Stomach (tissue), 9 donors: ENCODE measurements around the gene TESPA1. TPM values are rescaled to one million over a fixed set of nuclear protein-coding genes. Genes with fewer than 3 reads are reported as not detected.

Experiments used
- DNase-seq, 2 donors: peaks; one replicate each; pipeline versions ENCODE4 v3.0.0 to v3.0.0-alpha.2; 2013 to 2019
- H3K27ac ChIP-seq, 5 donors: fragments of 200-600 bp in 4 of 5; sonication (generic) in 4 of 5; one replicate each; pipeline ENCODE4 v1.5.1; 2013 to 2019; ENCODE audit warnings: mild to moderate bottlenecking in 1 of 5, moderate library complexity in 1 of 5
- H3K27me3 ChIP-seq, 3 donors: fragments of 200-600 bp; sonication (generic); one replicate each; pipeline ENCODE4 v1.5.1; 2017 to 2019; ENCODE audit warnings: mixed run types in 1 of 3
- H3K36me3 ChIP-seq, 4 donors: fragments of 200-600 bp; sonication (generic); 1 replicate in 3 of 4; 2 replicates in 1 of 4; pipeline ENCODE4 v1.5.1; 2016 to 2019
- H3K4me1 ChIP-seq, 4 donors: fragments of 200-600 bp; sonication (generic); one replicate each; pipeline ENCODE4 v1.5.1; 2016 to 2019
- H3K4me3 ChIP-seq, 4 donors: fragments of 200-600 bp; sonication (generic) in 3 of 4; one replicate each; pipeline ENCODE4 v1.5.1; 2016 to 2019; ENCODE audit warnings: mild to moderate bottlenecking in 1 of 4
- H3K9me3 ChIP-seq, 4 donors: fragments of 200-600 bp; sonication (generic); one replicate each; pipeline ENCODE4 v1.5.1; 2016 to 2019
- EP300 ChIP-seq: sonication (generic); formaldehyde crosslinking; IDR thresholded peaks from one replicate; pipeline ENCODE4 v1.6.1; 2017; ENCODE audit warnings: antibody characterized with exemption
- POLR2A ChIP-seq, 4 donors: fragments of 450-650 bp; IDR thresholded peaks; one replicate each; pipeline ENCODE4 v1.6.1; 2016; ENCODE audit warnings: antibody characterized with exemption in 4 of 4, control low read depth in 2 of 4, mild to moderate bottlenecking in 1 of 4, moderate library complexity in 1 of 4
- POLR2AphosphoS5 ChIP-seq, 3 donors: sonication (generic); formaldehyde crosslinking; IDR thresholded peaks; one replicate each; pipeline ENCODE4 v1.6.1; 2016; ENCODE audit warnings: antibody characterized with exemption in 3 of 3
- WGBS, 5 donors: extraction: QIAGEN DNeasy Blood & Tissue Kit in 3 of 5; methylation state at CpG; one replicate each; pipeline versions ENCODE4 v1.1.5 to v1.1.7; 2013 to 2018; 5-methylcytosine and 5-hydroxymethylcytosine counted together
- intact Hi-C: fragments of 100-400 bp; cut with DNase I; formaldehyde crosslinking; loops from one replicate; pipeline ENCODE4 v1.15.1; 2023; ENCODE audit warnings: low total_unique reads
- polyA plus RNA-seq, 3 donors: library from polyadenylated mRNA; stranded (reverse); fragments of 200-250 nt; gene quantifications; one replicate each; pipeline ENCODE4 v1.2.3, GENCODE V29; 2013
- total RNA-seq, 5 donors: library from RNA; depleted of rRNA; stranded (reverse); fragments of >200 nt; gene quantifications; one replicate each; pipeline versions ENCODE4 v1.1.0 to v1.2.3, GENCODE V29; 2014 to 2016
- TF ChIP-seq, protein P1 (sequence below), 7 experiments: fragments of 450-650 bp in 4 of 7; fragments of 200-600 bp in 3 of 7; sonication (generic) in 3 of 7; IDR thresholded peaks; one replicate each; pipeline ENCODE4 v1.5.1; 2016 to 2019; ENCODE audit warnings: antibody characterized with exemption in 7 of 7, control low read depth in 2 of 7, mild to moderate bottlenecking in 1 of 7
- donor health status: healthy with polysubstance abuse.
- donor health status: Bipolar disorder and iron deficiency.
- donor health status: healthy.

The TESPA1 gene
- total and polyA plus RNA-seq, 8 donors = 0.81 to 2.6 (median 1.2) TPM; not detected in 4

DNA sequence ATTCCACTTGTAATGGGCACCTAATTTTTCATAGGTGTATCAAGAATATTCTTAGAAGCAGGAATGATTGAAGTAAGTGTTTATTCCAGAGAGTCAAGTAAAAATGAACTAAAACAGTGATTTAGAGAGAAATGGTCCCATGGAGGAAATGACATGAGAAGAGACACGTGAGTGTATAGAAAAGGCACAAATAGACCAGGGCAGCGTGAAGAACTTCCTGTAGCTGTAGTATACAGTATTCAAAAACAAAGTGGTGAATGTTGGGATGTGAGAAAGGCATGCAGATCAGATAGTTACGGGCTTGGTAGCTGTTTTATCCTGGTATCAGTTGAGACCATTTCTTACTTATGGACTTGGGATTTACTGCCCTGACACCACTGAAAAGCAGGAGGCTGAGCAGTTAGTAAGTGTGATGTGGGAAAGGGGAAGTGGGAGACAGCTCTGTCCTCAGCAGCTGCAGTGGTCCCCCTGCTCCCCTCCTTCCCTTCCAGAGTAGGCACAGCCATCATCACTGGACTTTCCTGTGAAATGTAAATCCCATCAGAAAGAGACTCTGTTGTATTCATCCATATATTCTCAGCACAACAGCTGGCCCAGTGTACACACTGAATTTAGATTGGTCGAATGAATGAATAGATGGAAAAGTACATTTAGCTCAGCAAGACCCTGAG is 16.8 kb upstream of the TESPA1 start:
- whole genome bisulfite sequencing, 5 donors = 49 to 71% (median 57%) methylated on average over 4 of the region's 4 CpGs

DNA sequence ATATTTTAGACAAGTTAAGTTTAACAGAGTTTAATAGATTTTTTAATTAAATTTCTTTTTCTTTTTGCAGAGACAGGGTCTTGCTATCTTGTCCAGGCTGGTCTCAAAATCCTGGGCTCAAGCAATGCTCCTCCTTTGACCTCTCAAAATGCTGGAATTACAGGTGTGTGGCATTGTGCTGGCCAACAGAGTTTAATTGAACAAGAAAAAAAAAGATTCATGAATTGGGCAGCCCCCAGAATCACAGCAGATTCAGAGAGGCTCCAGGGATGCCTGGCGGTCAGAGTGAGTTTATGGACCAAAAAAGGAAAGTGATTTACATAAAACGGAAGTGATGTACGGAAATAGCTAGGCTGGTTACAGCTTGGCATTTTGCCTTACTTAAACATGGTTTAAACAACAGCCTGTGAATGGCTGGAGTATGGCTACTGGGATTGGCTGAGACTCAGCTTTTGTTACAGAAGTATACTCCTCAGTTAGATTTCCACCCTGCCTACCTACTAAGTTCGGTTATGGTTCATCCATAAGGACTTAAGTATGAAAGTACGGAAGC is 14.5 kb upstream of the TESPA1 start:
- Histone ChIP-seq H3K4me3 (no peak overlapping the region), H3K4me1 (no peaks in the 10 kb centered on the region), H3K36me3 (no peaks in the 10 kb centered on the region), H3K27me3 (peaks cover 0 to 15% (median 0%) of the 10 kb centered on the region in 3 donors), H3K9me3 (no peaks in the 10 kb centered on the region), H3K27ac (no peak overlapping the region)
- TF ChIP-seq POLR2A (IDR thresholded peaks at IDR 0.05) (no peak), POLR2AphosphoS5 (IDR thresholded peaks at IDR 0.05) (no peak), EP300 (no peak)
- TF ChIP-seq, protein P1, sequence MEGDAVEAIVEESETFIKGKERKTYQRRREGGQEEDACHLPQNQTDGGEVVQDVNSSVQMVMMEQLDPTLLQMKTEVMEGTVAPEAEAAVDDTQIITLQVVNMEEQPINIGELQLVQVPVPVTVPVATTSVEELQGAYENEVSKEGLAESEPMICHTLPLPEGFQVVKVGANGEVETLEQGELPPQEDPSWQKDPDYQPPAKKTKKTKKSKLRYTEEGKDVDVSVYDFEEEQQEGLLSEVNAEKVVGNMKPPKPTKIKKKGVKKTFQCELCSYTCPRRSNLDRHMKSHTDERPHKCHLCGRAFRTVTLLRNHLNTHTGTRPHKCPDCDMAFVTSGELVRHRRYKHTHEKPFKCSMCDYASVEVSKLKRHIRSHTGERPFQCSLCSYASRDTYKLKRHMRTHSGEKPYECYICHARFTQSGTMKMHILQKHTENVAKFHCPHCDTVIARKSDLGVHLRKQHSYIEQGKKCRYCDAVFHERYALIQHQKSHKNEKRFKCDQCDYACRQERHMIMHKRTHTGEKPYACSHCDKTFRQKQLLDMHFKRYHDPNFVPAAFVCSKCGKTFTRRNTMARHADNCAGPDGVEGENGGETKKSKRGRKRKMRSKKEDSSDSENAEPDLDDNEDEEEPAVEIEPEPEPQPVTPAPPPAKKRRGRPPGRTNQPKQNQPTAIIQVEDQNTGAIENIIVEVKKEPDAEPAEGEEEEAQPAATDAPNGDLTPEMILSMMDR (IDR thresholded peaks at IDR 0.05) = no peak
- DNase-seq = no peak
- intact Hi-C loops = no loop called here
- 46 to 66% (median 60%) methylated on average over 5 of the region's 5 CpGs for WGBS, 5 donors

More for the DNA sequence above, 16.8 kb upstream of the TESPA1 start:
- peaks cover 0 to 13% (median 0%) of the 10 kb centered on the region in 3 donors for H3K27me3 ChIP-seq
- H3K4me3 ChIP-seq = no peak overlapping the region
- no peak for TF ChIP-seq POLR2AphosphoS5 (IDR thresholded peaks at IDR 0.05)
- no peak for TF ChIP-seq POLR2A (IDR thresholded peaks at IDR 0.05)
- TF ChIP-seq, protein P1 (IDR thresholded peaks at IDR 0.05) = no peak
- no peak for TF ChIP-seq EP300
- no peaks in the 10 kb centered on the region for H3K4me1 ChIP-seq
- no peak overlapping the region for H3K27ac ChIP-seq
- no peak for DNase-seq
- no peaks in the 10 kb centered on the region for H3K36me3 ChIP-seq
- intact Hi-C loops = no loop called here
- no peaks in the 10 kb centered on the region for H3K9me3 ChIP-seq

DNA sequence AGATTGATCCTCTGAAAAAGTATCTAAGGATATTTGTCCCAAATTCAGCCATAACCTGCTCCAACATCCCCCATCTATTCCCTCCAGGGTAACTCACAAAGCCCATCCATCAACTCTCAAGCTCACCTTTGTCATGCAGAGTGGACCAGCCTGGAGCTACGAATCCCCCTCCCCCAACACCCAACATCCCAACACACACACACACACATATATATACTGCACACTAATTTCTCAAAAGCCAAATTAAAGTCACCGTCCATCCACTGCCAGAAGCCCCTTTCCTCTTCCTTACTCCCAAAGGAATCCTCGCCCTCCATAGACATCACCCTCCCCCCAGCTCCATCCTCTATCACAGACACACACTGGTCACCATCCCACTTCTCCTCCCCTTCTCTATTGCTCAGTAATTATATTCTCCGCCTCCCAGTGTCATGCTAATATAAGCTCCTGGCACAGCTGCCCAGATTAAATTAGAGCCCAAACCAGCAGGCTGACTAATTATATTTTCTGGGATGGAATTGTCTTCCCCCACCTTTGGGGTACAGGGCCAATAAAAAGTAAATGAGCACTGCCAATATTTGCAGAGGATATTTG is 13.5 kb upstream of the TESPA1 start:
- no peak for DNase-seq
- Histone ChIP-seq H3K4me3 (no peak overlapping the region), H3K9me3 (no peaks in the 10 kb centered on the region), H3K27me3 (peaks cover 0 to 15% (median 0%) of the 10 kb centered on the region in 3 donors), H3K36me3 (no peaks in the 10 kb centered on the region), H3K27ac (no peak overlapping the region), H3K4me1 (no peaks in the 10 kb centered on the region)
- no peak for TF ChIP-seq POLR2AphosphoS5 (IDR thresholded peaks at IDR 0.05)
- TF ChIP-seq EP300 = no peak
- TF ChIP-seq, protein P1 (IDR thresholded peaks at IDR 0.05) = no peak
- no peak for TF ChIP-seq POLR2A (IDR thresholded peaks at IDR 0.05)
- 52 to 71% (median 63%) methylated on average over 4 of the region's 4 CpGs for WGBS, 5 donors
- intact Hi-C loops = no loop called here

DNA sequence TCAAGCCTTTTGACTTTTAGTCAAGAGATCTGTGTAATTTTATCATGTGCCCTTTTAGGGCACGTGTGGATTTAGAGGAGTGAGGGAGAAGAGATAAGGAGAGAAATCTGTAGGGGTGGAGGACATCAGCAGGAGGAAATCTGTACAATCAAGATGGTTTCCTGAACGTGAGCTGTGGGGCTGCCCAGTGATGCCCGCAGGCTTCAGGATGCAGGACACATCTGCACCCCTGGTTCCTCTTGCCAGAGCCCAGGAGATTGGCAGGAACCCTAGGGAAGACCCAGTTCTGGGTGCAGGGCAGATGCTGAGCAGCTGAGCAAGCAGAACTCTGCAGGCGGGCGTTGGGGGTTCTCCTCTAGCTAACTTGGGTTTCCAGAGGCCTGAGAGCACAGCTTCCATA is 11.6 kb upstream of the TESPA1 start:
- no peak for DNase-seq
- 39 to 58% (median 53%) methylated on average over 3 to 5 of the region's 5 CpGs for WGBS, 5 donors
- H3K4me1 ChIP-seq = no peaks in the 10 kb centered on the region
- no peak for TF ChIP-seq POLR2AphosphoS5 (IDR thresholded peaks at IDR 0.05)
- no peak for TF ChIP-seq EP300
- TF ChIP-seq, protein P1 (IDR thresholded peaks at IDR 0.05) = no peak
- no peak for TF ChIP-seq POLR2A (IDR thresholded peaks at IDR 0.05)
- no peak overlapping the region for H3K27ac ChIP-seq
- H3K27me3 ChIP-seq = peaks cover 0 to 7% (median 0%) of the 10 kb centered on the region in 3 donors
- H3K9me3 ChIP-seq = no peaks in the 10 kb centered on the region
- intact Hi-C loops = no loop called here
- no peak overlapping the region for H3K4me3 ChIP-seq
- H3K36me3 ChIP-seq = no peaks in the 10 kb centered on the region
